H1 (cell line): ENCODE data around the gene RGS8. TPM values are rescaled to one million over a fixed set of nuclear protein-coding genes. Genes with fewer than 3 reads are reported as not detected.

Source experiments
- CHD7 ChIP-seq: fragments of 300-600 bp; sonication (generic); IDR thresholded peaks from 2 replicates; pipeline ENCODE4 v1.7.1; 2012; ENCODE audit warnings: low read length, moderate library complexity, mild to moderate bottlenecking, inconsistent platforms; ENCODE audit not compliant: insufficient replicate concordance
- KDM1A ChIP-seq: fragments of 200-600, 300-600 bp; sonication (generic); IDR thresholded peaks from 2 replicates; pipeline ENCODE4 v1.7.1; 2016; ENCODE audit warnings: mild to moderate bottlenecking, low read length, borderline replicate concordance
- polyA plus RNA-seq, 7 experiments: library from polyadenylated mRNA; depleted of rRNA in 3 of 7; stranded (reverse) in 5 of 7; unstranded in 2 of 7; fragments of >200 nt in 5 of 7; fragments of 200-250 nt in 2 of 7; gene quantifications; 1 replicate in 5 of 7; 2 replicates in 1 of 7; 4 replicates in 1 of 7; pipeline versions ENCODE4 v1.2.1 to v1.2.3, GENCODE V29; 2011 to 2013; ENCODE audit warnings: missing spikeins in 2 of 7, mixed read lengths in 2 of 7
- total RNA-seq: library from RNA; stranded (reverse); fragmentation: NEBNext Ultra II Directional; extraction: Animal tissue kit (Norgen Biotek cat#: 25700); gene quantifications from 2 replicates; pipeline ENCODE4 v1.2.1, GENCODE V29; 2021

Gene RGS8
- total and polyA plus RNA-seq, 2 of the 8 experiments (the other 6 are each of a cell fraction or from before 2014, with no cell fraction given) = 0.13 to 0.23 TPM

- no peak for TF ChIP-seq CHD7
- no peak for TF ChIP-seq KDM1A
Observed at GRCh38 chr1:182662956-182663355, 21.4 kb downstream of the RGS8 start (continued).
